SH-SY5Y (cell line): ENCODE results near the gene FLRT1.

Experiments used
- GATA2 ChIP-seq: IDR thresholded peaks from 2 replicates; pipeline ENCODE4 v1.6.1; 2011; ENCODE audit warnings: mild to moderate bottlenecking, low read depth, low read length
- GATA3 ChIP-seq: IDR thresholded peaks from 2 replicates; pipeline ENCODE4 v1.6.1; 2011; ENCODE audit warnings: low read depth, mild to moderate bottlenecking, low read length, moderate library complexity

- TF ChIP-seq GATA3 (no peak), GATA2 (no peak)
Measured at GRCh38 chr11:64031001-64031400, 4.7 kb upstream of the FLRT1 start.
